BLaER1 treated with 17β-estradiol and CSF1 and Interleukin-3, amounts not matched to agents 10 nM and 100 nM (cell line): ENCODE measurements around the gene RNF212.
A peak's percentile ranks its signal among the peaks of the same experiment; 100 is the strongest.

Experiments
- H3K27ac ChIP-seq, 11 experiments: shearing (Covaris generic); formaldehyde crosslinking; 2 replicates each; pipeline ENCODE4 v1.8.1; 2022
- H3K27me3 ChIP-seq, 11 experiments: shearing (Covaris generic); formaldehyde crosslinking; 2 replicates each; pipeline ENCODE4 v1.8.1; 2022
- H3K36me3 ChIP-seq, 11 experiments: shearing (Covaris generic); formaldehyde crosslinking; 2 replicates each; pipeline ENCODE4 v1.8.1; 2022
- H3K4me1 ChIP-seq, 10 experiments: shearing (Covaris generic); formaldehyde crosslinking; 2 replicates each; pipeline ENCODE4 v1.8.1; 2022
- H3K4me2 ChIP-seq, 11 experiments: shearing (Covaris generic); formaldehyde crosslinking; 2 replicates each; pipeline ENCODE4 v1.8.1; 2022
- H3K4me3 ChIP-seq, 10 experiments: shearing (Covaris generic); formaldehyde crosslinking; 2 replicates each; pipeline ENCODE4 v1.8.1; 2022
- H3K9ac ChIP-seq, 11 experiments: shearing (Covaris generic); formaldehyde crosslinking; 2 replicates each; pipeline ENCODE4 v1.8.1; 2022
- H3K9me3 ChIP-seq, 11 experiments: shearing (Covaris generic); formaldehyde crosslinking; replicated peaks in 1 of 11; 2 replicates each; pipeline ENCODE4 v1.8.1; 2022
- H4K20me1 ChIP-seq, 11 experiments: shearing (Covaris generic); formaldehyde crosslinking; 2 replicates each; pipeline ENCODE4 v1.8.1; 2022
- Cebpa-rat ChIP-seq, 11 experiments: shearing (Covaris generic); IDR thresholded peaks; 2 replicates each; pipeline ENCODE4 v1.8.1; 2022

Gene RNF212

DNA sequence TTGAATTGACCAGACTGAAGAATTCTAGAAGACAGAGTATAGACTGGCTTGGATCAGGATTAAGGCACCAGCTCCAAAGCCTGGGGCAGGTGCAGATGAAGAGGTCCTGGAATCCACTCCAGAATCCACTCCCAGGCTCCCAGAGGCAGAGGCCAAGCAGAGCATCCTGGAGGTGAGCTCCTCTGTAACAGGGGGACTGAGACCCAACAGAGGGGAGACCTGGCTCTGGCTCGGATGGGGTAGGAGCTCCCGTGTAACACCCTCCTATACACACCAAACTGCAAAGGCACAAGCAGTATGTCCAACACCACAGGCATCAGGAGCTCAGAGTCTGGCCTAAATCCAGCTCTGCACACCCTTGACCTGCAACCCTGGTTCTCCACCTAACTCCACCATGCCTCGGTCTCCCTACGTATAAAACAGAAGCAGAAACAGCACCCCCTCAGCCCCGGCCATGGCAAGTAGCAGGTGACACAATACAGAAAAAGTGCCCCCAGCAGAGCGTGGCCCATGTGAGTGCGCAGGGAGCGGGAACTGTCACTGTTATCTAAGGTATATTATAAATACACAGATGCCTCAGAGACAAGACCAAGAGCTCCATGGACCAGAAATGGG lies 14.9 kb downstream of the RNF212 start:
- H3K36me3 ChIP-seq, result no peaks in the 10 kb centered on the region
- H4K20me1 ChIP-seq, result no peaks in the 10 kb centered on the region
- H3K9ac ChIP-seq, result no peak overlapping the region
- no peak overlapping the region for H3K4me3 ChIP-seq
- H3K9me3 ChIP-seq, result no peaks in the 10 kb centered on the region
- peaks cover 0 to 14% (median 12%) of the 10 kb centered on the region in 10 experiments; a peak in 17 of 20 replicates for H3K4me1 ChIP-seq
- H3K27me3 ChIP-seq, result no peaks in the 10 kb centered on the region
- no peak for TF ChIP-seq Cebpa-rat (IDR thresholded peaks at IDR 0.05)
- no peak overlapping the region for H3K4me2 ChIP-seq
- no peak overlapping the region for H3K27ac ChIP-seq

DNA sequence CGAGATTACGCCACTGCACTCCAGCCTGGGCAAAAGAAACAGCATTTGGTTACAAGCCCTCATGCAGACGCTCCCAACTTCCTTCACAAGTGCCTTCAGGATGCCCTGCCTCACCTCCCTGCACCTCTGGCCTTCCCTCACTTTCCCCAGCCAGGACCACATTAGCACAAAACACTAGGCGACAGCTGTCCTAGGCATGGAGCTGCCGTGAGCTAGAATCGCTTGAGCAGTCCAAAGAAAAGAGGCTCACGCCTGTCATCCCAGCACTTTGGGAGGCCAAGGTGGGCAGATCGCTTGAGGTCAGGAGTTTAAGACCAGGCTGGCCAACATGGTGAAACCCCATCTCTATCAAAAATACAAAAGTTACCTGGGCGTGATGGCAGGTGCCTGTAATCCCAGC lies 15.8 kb downstream of the RNF212 start:
- Histone ChIP-seq H4K20me1 (no peaks in the 10 kb centered on the region), H3K4me3 (no peak overlapping the region), H3K9me3 (no peaks in the 10 kb centered on the region), H3K36me3 (no peaks in the 10 kb centered on the region), H3K4me2 (no peak overlapping the region), H3K4me1 (peaks cover 0 to 23% (median 20%) of the 10 kb centered on the region in 10 experiments; a peak in 17 of 20 replicates), H3K27ac (no peak overlapping the region), H3K27me3 (no peaks in the 10 kb centered on the region), H3K9ac (no peak overlapping the region)
- TF ChIP-seq Cebpa-rat (IDR thresholded peaks at IDR 0.05), result no peak

DNA sequence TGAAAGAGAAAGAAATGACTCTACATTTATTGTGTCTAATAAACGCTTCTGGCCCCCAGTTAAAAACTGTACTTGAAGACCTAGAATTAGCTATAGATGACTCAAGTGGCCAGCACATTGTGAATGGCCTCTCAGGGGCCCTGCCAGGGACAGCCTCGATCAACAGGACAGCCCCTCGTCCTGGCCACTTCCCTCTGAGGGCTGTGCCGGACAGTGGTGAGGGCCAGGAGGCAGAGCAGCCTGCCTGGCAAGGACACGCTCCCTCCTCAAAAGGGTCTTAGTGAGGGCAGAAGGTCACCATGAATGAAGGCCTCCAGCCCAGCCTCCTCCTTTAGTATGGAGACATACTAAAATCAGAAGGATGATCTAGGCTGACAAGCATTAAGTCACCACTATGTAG lies 16.5 kb downstream of the RNF212 start:
- H4K20me1 ChIP-seq, result no peaks in the 10 kb centered on the region
- H3K9ac ChIP-seq, result no peak overlapping the region
- H3K36me3 ChIP-seq, result no peaks in the 10 kb centered on the region
- no peak for TF ChIP-seq Cebpa-rat (IDR thresholded peaks at IDR 0.05)
- no peak overlapping the region for H3K4me3 ChIP-seq
- no peaks in the 10 kb centered on the region for H3K27me3 ChIP-seq
- no peaks in the 10 kb centered on the region for H3K9me3 ChIP-seq
- H3K4me1 ChIP-seq, result peaks cover 0 to 29% (median 24%) of the 10 kb centered on the region in 10 experiments; a peak in 17 of 20 replicates
- no peak overlapping the region for H3K27ac ChIP-seq
- no peak overlapping the region for H3K4me2 ChIP-seq

GRCh38 chr4:1094336-1094690 lies 19.1 kb downstream of the RNF212 start:
- Histone ChIP-seq H3K4me3 (no peak overlapping the region), H3K9me3 (peaks cover 10 to 17% (median 13%) of the 10 kb centered on the region in 11 experiments), H3K27me3 (no peaks in the 10 kb centered on the region), H4K20me1 (no peaks in the 10 kb centered on the region), H3K4me2 (peak overlapping the region in 9 of 11 experiments; percentile 36 to 82 (median 75); a peak in 19 of 22 replicates), H3K9ac (peak overlapping the region in 3 of 11 experiments; percentile 15 to 23 (median 22); a peak in 2 of 22 replicates), H3K4me1 (peaks cover 0 to 30% (median 24%) of the 10 kb centered on the region in 10 experiments; a peak in 17 of 20 replicates), H3K36me3 (peaks cover 0 to 3% (median 0%) of the 10 kb centered on the region in 11 experiments; a peak in 2 of 22 replicates), H3K27ac (peak overlapping the region in 1 of 11 experiments; percentile 19; a peak in 3 of 22 replicates)
- no peak for TF ChIP-seq Cebpa-rat (IDR thresholded peaks at IDR 0.05)

DNA sequence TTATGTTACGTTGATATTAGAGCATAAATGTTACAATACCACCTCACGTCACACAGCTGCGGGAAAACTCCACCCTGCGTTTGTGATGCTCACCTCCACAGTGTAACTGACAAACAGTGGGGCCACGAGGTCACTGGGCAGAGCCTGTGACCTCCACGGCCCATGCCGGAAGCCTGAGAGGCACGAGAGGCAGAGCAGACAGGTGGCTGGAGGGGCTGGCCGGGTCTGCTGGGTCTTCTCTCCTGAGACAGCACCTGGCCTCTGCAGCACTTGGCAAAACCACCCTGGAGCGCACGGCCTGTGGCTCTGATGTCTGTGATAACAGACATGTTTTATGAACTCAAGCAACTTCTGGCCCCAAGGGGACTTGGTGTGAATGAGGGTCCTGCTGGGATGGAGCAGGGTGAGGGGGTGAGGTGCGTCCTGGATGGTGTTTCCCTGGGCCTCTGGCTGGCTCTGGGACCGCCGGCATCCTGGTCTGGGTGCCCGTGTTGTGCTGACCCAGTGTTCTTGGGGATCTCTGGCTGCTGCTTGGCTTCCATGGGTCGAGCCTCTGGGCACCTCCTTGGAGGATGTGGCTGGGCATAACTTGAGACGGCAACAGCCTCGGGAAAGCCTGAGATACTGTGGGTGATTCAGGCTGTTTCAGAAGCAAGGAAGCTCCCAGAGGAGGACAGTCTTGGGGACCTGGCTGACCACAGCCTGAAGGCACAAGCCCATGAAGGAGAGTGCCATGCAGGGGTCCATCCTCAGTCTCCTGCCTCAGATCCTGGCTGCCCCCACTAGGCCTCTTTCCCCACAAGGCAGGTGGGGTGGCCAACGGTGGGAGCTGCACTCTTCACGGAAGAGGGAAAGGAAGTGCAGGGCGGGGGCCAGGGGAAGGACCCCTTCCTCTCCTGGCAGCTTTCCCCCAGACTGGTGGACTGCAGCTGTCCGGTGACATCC lies 19.7 kb downstream of the RNF212 start:
- peaks cover 0 to 8% (median 0%) of the 10 kb centered on the region in 11 experiments; a peak in 2 of 22 replicates for H3K36me3 ChIP-seq
- peaks cover 0 to 30% (median 24%) of the 10 kb centered on the region in 10 experiments; a peak in 17 of 20 replicates for H3K4me1 ChIP-seq
- peak overlapping the region in 10 of 11 experiments; percentile 12 to 82 (median 72); a peak in 19 of 22 replicates for H3K4me2 ChIP-seq
- H3K9me3 ChIP-seq, result peaks cover 16 to 23% (median 19%) of the 10 kb centered on the region in 11 experiments
- no peak for TF ChIP-seq Cebpa-rat (IDR thresholded peaks at IDR 0.05)
- no peaks in the 10 kb centered on the region for H4K20me1 ChIP-seq
- H3K27me3 ChIP-seq, result no peaks in the 10 kb centered on the region
- H3K9ac ChIP-seq, result peak overlapping the region in 3 of 11 experiments; percentile 15 to 23 (median 22); a peak in 3 of 22 replicates
- no peak overlapping the region for H3K4me3 ChIP-seq
- peak overlapping the region in 2 of 11 experiments; percentile 19 to 22; a peak in 4 of 22 replicates for H3K27ac ChIP-seq

GRCh38 chr4:1092983-1093361 lies 20.4 kb downstream of the RNF212 start:
- Histone ChIP-seq H3K4me1 (peaks cover 0 to 30% (median 24%) of the 10 kb centered on the region in 10 experiments; a peak in 17 of 20 replicates), H3K9me3 (peaks cover 23 to 30% (median 26%) of the 10 kb centered on the region in 11 experiments), H3K4me2 (peak overlapping the region in 6 of 11 experiments; percentile 7 to 76 (median 72); a peak in 8 of 22 replicates), H3K27me3 (no peaks in the 10 kb centered on the region), H3K4me3 (no peak overlapping the region), H3K27ac (no peak overlapping the region), H3K9ac (no peak overlapping the region; a peak in 1 of 22 replicates), H3K36me3 (peaks cover 0 to 8% (median 0%) of the 10 kb centered on the region in 11 experiments; a peak in 2 of 22 replicates), H4K20me1 (no peaks in the 10 kb centered on the region)
- TF ChIP-seq Cebpa-rat (IDR thresholded peaks at IDR 0.05), result no peak

GRCh38 chr4:1092026-1092982 lies 21.1 kb downstream of the RNF212 start:
- TF ChIP-seq Cebpa-rat (IDR thresholded peaks at IDR 0.05), result no peak
- H3K4me2 ChIP-seq, result peak overlapping the region in 5 of 11 experiments; percentile 7 to 76 (median 68); a peak in 5 of 22 replicates
- H3K4me3 ChIP-seq, result no peak overlapping the region
- H3K27me3 ChIP-seq, result no peaks in the 10 kb centered on the region
- H4K20me1 ChIP-seq, result no peaks in the 10 kb centered on the region
- H3K27ac ChIP-seq, result no peak overlapping the region
- no peak overlapping the region for H3K9ac ChIP-seq
- H3K4me1 ChIP-seq, result peaks cover 0 to 30% (median 24%) of the 10 kb centered on the region in 10 experiments; a peak in 17 of 20 replicates
- H3K36me3 ChIP-seq, result peaks cover 0 to 8% (median 0%) of the 10 kb centered on the region in 11 experiments; a peak in 2 of 22 replicates
- H3K9me3 ChIP-seq, result peaks cover 29 to 37% (median 33%) of the 10 kb centered on the region in 11 experiments

DNA sequence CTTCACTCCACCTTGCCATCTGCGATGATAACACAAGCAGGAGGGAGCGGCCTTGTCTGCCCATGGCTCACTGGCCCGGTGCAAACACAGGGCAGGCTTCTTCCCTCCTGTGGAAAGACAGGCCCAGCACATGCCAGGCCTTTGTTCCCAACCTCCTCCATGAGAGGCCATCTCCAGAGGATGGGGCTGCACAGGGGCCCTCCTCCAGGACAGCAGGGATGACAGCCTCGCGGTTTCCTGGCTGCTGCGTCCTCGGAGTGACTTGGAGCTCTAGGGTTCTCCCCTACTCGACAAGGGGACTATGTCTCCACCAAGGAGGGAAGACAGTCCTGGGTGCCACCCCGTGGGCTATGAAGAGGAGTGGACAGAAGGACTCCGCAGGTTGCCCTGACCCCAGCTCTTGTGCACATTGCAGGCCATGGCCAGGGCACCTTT lies 21.8 kb downstream of the RNF212 start:
- Histone ChIP-seq H3K9ac (no peak overlapping the region), H3K9me3 (peaks cover 29 to 37% (median 33%) of the 10 kb centered on the region in 11 experiments), H3K4me1 (peaks cover 0 to 30% (median 24%) of the 10 kb centered on the region in 10 experiments; a peak in 17 of 20 replicates), H3K36me3 (peaks cover 0 to 8% (median 0%) of the 10 kb centered on the region in 11 experiments; a peak in 2 of 22 replicates), H3K27ac (no peak overlapping the region), H3K27me3 (no peaks in the 10 kb centered on the region), H4K20me1 (no peaks in the 10 kb centered on the region), H3K4me2 (no peak overlapping the region; a peak in 1 of 22 replicates), H3K4me3 (no peak overlapping the region)
- no peak for TF ChIP-seq Cebpa-rat (IDR thresholded peaks at IDR 0.05)
